Left renal pelvis (tissue), 4 donors: ENCODE results near the gene CDH13. TPM values are rescaled to one million over a fixed set of nuclear protein-coding genes. Genes with fewer than 3 reads are reported as not detected.

Experiments
- DNase-seq, 4 donors: peaks; one replicate each; pipeline ENCODE4 v3.0.0-alpha.2; 2013; ENCODE audit warnings: low read depth in 4 of 4, low spot score in 3 of 4
- polyA plus RNA-seq, 4 donors: library from polyadenylated mRNA; unstranded; fragments of 120-200 nt; gene quantifications; one replicate each; pipeline ENCODE4 v1.2.1, GENCODE V29; 2013; ENCODE audit not compliant: insufficient read length in 4 of 4

Gene CDH13
- polyA plus RNA-seq, 4 donors = 4.9 to 18.0 (median 11.3) TPM

DNA sequence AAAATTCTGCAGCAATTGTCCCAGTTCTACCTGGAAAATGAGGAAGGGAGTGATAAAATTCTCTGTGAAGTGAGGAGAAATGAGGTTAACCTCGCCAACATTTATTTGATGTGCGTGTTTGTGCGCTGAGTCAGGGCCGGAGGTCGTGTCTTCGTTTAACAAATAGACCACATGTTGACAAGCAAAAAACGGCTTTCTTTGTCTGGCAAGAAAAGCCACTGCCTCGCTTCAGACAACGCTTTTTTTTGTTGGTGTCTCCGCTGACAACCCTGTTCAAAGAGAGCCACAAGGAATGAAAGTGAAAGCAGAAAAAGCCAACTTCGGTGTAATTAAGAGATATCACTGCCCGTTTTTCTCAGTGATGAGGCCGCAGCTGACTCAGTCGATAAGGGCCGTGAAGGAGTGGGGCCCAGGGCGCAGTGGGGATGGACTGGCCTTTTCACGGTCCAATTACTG is 510.6 kb downstream of the CDH13 start:
- no peak for DNase-seq

DNA sequence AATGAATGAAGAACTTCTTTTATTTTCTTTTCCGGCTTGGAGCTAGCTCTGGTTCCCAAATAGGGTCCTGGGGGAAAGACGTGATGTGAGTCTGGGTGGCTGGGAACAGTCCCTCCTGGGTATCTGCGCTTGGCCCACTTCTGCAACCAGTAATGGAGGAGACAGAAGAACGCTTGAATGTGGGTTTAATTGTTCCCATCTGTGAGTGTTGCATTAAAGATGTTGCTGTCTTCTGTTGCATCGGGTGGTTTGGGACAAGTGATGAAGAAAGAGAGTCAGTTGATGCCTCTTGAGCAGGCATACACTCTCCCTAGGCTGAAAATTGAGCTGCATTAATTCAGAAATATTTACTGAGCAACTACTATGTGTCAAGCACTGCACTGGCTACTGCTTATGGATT is 511.1 kb downstream of the CDH13 start:
- DNase-seq = no peak

DNA sequence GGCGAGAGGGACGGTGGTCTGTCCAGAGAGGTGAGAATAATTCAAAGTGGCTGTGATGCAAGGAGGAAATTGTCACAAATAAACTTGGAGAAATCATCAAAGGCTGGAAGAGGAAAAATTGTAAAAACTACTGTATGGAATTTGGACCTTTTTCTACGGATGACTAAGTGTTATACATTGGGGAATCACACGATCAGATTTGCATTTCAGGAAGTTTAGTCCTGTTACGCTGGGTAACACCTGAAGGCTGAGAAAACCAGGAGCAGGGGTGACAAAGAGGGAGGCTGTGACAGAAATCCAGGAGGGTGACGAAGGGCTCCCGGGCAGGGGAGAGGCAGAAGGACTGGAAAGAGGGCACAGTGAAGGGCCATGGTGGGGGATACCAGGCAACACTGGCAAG is 511.7 kb downstream of the CDH13 start:
- no peak for DNase-seq

DNA sequence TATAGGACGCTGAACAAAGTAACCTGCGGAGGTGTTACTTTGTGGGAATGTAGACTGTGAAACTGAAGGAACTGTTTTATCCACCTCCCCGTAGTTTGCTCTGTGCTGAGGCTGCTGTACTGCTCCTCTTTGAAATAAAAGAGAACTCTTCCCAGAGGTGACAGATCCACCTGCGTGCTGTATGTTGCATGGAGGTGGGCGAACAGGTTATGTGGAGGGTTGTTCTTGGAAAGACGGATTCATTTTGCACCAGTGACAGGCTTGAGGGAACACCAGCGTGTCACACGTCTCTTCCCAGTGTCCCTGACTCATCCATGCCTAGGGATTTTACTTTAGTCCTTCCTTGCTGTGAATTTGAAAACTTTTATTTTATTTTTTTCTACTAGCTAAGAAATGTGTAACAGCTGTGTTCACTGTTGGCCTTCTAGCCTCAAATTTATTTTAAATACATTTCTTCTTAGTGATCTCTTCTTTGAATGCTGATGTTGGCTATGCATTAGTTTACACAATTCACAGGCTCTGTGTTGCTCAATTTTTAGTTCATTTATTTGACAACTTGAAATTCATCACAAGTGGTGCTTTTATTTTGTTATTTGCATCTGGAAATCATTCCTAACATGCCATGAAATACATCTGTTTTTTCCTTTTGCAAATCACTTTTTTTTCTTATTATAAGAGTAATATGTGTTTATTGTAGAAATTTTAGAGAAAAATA is 512.4 kb downstream of the CDH13 start:
- no peak for DNase-seq

DNA sequence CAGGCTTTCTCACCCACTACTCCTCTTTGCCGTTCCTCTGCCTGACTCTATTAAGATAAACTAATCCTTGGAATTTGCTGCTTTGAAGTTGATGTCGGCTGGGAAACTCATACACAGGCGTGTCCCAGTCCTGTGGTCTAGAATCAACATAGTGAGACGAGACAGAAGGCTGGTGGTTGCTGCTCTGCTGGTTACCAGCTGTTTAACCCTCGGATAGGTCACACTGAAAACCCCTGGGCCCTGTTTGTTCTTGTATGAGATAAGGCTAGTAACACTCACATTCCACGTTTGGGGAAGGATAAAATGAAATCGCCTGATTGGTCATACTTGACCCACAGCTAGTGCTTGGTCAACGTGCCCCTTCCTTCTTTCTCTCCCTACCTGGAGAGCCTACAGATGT is 517.0 kb downstream of the CDH13 start:
- no peak for DNase-seq

DNA sequence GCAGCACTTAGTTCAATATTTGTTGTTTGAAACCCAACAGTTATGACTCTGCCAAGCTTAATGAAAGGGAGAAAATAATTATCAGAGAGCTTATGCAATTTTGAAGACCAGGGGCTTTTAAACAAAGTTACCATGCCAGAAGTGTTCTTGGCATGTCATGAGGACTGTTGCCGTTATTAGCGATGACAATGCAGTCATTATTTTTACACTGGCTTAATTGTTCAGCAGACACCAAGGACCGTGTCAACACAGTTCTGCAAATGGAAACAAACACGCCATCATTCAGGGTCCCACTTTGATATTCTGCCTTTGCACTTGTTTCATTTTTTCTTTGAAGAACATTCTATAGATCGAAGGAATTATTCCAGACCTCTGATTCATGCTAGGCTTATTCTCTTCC is 518.5 kb downstream of the CDH13 start:
- no peak for DNase-seq

DNA sequence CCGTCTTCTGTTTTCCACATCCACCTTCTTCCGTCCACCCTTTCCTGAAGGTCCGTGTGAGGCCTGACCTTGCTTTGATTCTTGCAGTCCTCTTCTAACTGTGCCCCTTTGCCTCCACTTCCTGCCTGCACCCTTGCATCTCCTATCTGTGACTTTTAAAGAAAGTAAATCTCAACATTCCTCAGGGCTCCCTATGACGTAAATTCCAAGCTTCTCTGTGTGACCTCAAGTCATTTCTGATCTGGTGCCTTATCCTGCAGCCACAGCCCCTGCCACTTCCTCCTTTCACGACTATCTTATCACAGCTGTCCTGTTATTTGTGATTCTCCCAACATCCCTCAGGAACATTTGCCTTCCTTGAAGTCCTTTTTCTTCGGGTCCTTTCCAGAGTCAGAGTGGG is 520.5 kb downstream of the CDH13 start:
- no peak for DNase-seq

DNA sequence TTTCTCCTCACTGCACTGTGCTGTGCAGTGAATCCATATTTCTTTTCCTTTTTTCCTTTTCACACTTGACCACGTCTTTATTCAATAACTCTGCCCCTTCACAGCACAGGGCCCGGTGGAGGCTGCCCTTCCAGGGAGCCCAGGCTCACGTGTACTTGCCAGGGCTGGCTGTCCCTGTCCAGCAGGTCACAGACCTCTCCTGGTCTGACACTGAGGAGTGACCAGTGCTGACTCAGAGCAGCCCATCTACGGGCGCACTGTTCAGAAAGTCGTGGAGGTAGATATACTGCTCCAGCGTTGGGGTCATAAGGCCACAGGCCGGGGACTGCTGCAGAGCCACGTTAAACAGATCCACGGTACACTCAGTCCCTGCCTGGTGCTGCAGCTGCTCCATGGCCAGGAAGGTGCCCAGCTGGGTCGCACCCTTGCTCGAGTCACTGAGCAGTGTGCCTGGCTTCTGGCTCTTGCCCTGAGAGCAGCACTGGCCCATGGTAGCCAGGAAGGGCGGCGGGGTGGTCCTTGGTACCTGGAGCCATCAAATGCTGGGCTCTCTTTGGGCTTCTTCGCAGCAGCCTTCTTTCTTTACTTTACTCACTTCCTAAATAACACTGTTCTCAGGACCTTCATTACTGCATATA is 531.7 kb downstream of the CDH13 start:
- no peak for DNase-seq

DNA sequence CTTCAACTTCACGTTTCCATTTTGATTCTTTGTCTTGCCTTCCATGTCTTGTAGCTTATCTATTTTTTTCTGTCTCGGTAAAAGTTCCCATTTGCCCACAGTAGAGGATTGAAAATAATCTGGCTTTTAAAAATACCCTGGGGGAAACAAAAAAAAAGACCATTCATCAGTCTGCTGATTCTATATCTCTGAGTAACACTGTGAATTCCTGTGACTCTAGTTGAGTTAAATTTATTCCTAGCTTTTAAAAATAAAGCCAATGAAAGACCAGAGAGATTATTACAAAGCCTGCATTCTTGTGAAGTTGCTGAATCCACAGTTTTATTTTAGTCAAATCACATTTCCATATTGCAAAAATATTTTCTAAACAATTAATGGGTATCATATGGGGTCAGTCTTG is 532.3 kb downstream of the CDH13 start:
- no peak for DNase-seq

DNA sequence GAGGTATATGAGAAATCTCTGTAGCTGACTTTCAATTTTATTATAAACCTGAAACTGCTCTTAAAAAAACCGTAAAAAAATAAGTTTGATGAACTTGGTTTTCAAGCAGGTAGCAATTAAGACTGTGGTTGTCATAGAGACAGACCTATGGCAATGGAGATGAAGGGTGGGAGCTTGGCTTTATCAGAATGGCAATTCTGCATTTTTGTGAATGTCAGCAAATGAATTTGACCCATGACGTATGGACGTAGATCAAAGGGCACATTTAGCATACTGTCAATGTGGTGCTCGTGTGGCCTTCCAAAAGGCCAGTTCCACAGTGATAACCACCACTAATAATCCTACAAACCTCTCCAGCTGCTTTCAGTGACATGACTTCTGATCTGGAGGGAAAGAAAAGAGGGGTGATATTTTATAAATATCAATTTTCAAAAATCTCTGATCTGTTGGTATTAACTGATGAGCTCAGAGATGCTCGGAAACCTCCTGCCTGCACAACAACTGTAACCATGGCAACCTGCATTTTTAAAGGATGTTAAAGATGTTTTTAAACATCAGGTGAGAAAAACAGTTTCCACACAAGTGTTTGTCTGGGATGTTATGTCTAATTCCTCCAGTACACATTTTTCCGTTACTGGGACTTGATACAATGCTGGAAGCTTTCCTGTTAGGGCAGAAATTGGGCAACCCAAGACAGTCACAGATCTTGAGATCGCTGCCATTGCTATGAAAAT is 533.7 kb downstream of the CDH13 start:
- no peak for DNase-seq

DNA sequence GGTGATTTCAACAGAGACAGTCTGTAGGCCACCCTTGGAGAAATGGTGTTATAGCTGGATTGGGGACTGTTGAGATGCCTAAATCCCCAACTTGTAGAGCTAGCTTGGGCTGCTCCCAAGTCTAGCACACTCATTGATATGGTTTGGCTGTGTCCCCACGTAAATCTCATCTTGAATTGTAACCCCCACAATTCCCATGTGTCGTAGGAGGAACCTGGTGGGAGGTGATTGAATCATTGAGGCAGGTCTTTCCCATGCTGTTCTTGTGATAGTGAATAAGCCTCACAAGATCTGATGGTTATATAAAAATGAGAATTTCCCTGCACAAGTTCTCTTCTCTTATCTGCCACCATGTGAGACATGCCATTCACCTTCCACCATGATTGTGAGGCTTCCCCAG is 536.0 kb downstream of the CDH13 start:
- DNase-seq = no peak

DNA sequence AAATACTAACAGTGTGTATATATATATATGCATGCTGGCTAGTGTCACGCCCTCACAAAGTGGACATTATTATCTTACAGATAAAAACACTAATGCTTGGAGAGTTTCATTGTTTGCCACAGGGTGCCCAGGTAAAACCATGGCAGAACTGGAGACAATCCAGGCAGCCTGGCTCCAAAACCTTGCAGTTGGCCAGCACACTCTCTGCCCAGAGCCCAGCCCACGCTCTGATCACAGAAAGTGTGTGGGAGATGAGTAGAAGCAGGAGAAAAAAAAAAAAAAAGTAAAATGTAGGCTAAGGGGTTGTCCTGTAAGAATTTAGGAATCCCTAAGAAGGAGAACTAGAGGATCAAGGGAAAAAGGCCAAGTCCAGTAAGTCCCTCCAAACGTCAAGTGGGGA is 538.0 kb downstream of the CDH13 start:
- no peak for DNase-seq

DNA sequence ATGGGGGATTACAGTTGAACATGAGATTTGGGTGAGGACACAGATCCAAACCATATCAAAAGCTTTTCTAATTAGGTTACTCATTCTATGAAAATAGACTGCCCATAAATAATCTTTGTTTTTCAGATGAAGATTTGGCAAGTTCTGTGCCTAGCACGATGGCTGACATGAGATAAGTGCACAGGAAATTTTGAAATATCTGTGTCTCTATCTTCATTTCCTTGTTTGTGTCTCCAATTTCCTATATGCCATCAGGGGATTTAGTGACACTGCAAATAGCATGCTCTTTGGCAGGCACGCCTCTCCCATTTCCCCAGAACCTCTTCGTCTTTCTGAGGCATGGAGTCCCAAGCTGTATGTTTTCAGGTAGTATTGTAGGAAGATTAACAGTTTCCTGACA is 544.6 kb downstream of the CDH13 start:
- DNase-seq = no peak

DNA sequence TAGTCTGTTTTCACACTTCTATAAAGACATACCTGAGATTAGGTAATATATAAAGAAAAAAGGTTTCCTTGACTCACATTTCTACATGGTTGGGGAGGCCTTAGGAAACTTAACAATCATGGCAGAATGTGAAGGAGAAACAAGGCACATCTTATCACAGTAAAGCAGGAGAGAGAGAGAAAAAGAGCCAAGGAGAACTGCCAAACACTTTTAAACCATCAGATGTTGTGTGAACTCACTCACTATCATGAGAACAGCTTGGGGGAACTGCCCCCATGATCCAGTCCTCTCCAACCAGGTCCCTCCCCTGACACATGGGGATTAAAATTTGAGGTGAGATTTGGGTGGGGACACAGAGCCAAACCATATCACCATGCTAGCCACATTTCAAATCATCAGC is 547.9 kb downstream of the CDH13 start:
- no peak for DNase-seq

DNA sequence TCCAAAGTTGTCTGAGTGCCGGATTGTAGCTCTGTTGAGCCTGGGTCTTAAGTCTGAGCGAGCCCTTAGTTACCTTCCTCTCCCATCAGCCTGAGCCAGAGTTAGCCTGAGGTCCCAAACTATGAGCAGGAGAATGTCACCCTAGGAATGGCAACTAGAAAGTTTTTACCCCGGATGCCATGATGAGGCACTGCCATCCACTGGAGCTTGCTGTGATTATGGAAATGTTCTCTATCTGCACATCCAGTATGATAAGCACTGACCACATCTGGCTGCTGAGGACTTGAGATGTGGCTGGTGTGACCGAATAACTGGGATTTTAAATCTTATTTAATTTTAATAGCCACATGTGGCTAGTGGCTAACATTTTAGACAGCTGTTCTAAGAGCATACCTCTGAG is 550.0 kb downstream of the CDH13 start:
- no peak for DNase-seq

DNA sequence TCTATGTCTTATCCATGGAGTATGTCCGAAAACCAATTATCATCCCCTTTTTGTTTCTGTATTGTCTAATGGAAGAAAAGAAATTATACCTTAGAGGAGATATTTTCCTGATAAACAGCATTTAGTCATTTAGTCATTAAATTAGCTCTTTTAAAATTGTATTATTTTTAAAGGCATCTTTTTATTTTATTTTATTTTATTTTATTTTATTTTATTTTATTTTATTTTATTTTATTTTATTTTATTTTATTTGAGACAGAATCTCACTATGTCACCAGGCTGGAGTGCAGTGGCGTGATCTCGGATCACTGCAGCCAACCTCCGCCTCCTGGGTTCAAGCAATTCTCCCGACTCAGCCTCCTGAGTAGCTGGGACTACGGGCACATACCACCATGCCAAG is 559.1 kb downstream of the CDH13 start:
- no peak for DNase-seq

DNA sequence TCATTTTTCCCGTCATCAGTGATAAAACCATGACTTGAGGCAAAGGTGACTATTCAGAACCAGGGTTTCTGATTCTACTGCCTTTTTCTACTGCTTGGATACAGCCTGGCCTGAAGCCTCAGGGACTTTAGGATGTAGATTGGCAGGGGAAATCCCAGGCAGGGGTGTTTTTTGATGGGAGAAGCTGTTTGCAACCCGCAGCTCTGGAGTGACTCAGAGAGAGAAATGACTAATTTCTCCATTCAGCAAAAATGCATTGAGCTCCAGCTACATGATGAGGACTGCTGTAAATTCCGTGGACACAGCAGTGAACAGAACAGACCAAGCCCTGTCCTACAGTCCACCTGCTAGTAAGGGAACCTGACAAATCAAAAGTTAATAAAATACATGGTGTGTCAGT is 560.6 kb downstream of the CDH13 start:
- no peak for DNase-seq

DNA sequence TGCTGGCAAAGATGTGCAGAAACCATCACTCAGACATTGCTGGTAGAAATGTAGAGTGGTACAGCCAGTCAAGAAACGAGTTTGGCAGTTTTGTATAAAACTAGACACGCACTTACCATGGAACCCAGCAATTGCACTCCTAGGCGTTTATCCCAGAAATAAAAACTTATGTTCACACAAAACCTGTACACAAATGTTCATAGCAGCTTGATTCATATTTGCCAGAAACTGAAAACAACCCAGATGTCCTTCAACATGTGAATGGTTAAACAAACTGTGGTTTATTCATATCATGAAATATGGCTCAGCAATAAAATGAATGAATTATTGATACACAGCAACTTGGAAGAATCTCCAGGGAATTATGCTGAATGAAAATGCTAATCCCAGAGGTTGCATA is 570.0 kb downstream of the CDH13 start:
- no peak for DNase-seq

DNA sequence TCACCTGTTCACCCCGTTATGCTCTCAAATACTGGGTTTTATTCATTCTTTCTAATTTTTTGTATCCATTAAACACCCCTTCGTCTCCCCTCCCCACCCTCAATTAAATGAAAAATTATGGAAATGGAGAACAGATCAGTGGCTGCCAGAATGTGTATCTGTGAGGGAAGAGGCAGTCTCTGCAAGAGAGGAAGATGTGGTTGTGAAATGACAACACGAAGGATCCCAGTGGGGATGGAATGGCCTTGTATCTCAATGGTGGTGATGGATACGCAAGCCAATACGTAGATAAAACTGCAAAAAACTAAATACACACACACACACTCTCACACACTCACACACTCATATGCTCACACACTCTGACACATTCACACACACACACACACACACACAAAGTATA is 570.7 kb downstream of the CDH13 start:
- no peak for DNase-seq

DNA sequence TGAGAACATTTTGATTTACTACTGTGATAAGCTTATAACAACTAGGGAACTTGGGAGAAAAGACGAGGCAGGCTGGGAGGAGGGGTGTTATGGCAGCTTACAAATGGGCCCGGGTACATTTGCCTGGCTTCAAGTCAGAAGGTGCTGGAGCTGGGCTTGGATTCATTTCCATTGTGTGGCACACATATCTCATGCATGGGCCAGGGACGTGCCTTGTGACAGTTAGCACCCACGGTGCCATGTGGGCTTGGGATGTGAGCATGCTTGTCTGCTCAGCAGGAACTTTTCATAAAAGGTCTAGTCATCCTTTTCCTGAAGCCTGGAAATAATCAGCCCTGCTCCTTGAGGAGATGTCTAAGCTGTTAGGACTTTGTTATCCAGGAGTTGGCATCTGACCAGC is 572.2 kb downstream of the CDH13 start:
- no peak for DNase-seq

DNA sequence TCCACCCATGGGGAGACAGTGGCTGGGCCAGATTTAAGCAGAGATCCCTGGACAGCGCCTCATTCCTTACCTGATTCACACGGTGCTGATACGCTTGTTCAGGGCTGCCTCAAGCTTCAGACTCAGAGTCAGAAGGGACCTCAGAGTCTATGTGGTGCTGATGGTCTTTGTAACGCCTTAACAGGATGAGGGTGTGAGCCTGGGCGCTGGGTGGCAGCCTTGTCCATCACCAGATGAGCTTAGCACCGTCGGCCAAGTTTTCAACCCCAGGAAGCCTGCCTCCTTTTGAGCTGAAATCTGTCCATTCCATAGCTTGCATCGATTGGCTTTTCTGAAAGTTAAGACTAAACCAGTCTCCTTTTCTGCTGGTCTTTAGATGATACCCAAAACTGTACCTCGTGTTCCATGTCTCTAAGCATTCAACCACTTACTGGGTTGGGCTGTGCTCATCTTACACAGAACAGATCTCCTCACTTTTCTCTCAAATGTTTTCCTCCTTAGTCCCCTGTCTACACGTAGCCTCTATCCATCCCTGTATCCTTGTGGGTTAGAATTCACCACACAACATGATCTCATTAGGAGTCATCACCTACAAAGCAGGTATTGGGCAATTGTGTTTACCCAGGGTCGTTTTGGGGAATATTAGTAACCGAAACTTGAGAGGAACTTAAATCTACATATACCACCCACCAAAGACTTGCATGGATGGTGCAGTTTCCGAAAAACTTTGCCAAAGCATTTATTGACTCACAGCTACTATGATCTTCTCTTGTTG is 573.4 kb downstream of the CDH13 start:
- DNase-seq = no peak
